Measurements from ENCODE around the gene UGT8. TPM values are rescaled to one million over a fixed set of nuclear protein-coding genes. Genes with fewer than 3 reads are reported as not detected.
"Not testable (repeated sequence)": the region's sequence is repeated elsewhere in the genome, so short reads cannot be mapped to it uniquely, and the experiment has no call there.

The UGT8 gene
- total RNA-seq, 2 donors from 2014 or later, result 4.8 to 10.4 TPM

- Mint-ChIP-seq H3K9me3 (peaks cover 4% of the 10 kb centered on the region), H3K4me3 (no peak overlapping the region), H3K4me1 (no peaks in the 10 kb centered on the region), H3K36me3 (ENCODE audit: low read depth) (no peaks in the 10 kb centered on the region), H3K27me3 (ENCODE audit: insufficient read depth) (no peaks in the 10 kb centered on the region), H3K27ac (no peak overlapping the region)
- Histone ChIP-seq H3K27me3 (ENCODE audit: control insufficient read depth, insufficient read depth, low read length, poor library complexity, severe bottlenecking) (no peaks in the 10 kb centered on the region), H3K4me3 (ENCODE audit: low read length) (no peak overlapping the region), H3K9ac (ENCODE audit: extremely low read depth, low read length, poor library complexity, severe bottlenecking) (no peak overlapping the region), H3K4me1 (ENCODE audit: control insufficient read depth, insufficient read depth, low read length) (no peaks in the 10 kb centered on the region), H3K27ac (ENCODE audit: low read depth, low read length) (no peak overlapping the region), H3K36me3 (ENCODE audit: control insufficient read depth, insufficient read depth, low read length) (no peaks in the 10 kb centered on the region), H3K9me3 (ENCODE audit: control insufficient read depth, low read length) (no peaks in the 10 kb centered on the region)
- TF ChIP-seq CTCF (conservative IDR thresholded peaks at IDR 0.05), result no peak
- no peak for DNase-seq
- 92 to 96% methylated on average over 3 of the region's 6 CpGs for WGBS, 2 experiments (ENCODE audit: insufficient coverage in 1 of 2, insufficient read length in 1 of 2)
These were observed 10.3 kb upstream of the UGT8 start for GRCh38 chr4:114588305-114588704.

GRCh38 chr4:114590360-114590759, 8.2 kb upstream of the UGT8 start:
- not testable (repeated sequence) for H3K9me3 ChIP-seq (ENCODE audit: control insufficient read depth, low read length); H3K9ac ChIP-seq (ENCODE audit: extremely low read depth, low read length, poor library complexity, severe bottlenecking); H3K4me1 ChIP-seq (ENCODE audit: control insufficient read depth, insufficient read depth, low read length); H3K4me1 Mint-ChIP-seq; H3K27ac ChIP-seq (ENCODE audit: low read depth, low read length); H3K4me3 Mint-ChIP-seq; H3K36me3 ChIP-seq (ENCODE audit: control insufficient read depth, insufficient read depth, low read length); H3K27me3 Mint-ChIP-seq (ENCODE audit: insufficient read depth); DNase-seq; H3K4me3 ChIP-seq (ENCODE audit: low read length); H3K27me3 ChIP-seq (ENCODE audit: control insufficient read depth, insufficient read depth, low read length, poor library complexity, severe bottlenecking); H3K36me3 Mint-ChIP-seq (ENCODE audit: low read depth); H3K27ac Mint-ChIP-seq
- 90 to 100% methylated on average over 1 of the region's 1 CpG for WGBS, 2 experiments (ENCODE audit: insufficient coverage in 1 of 2, insufficient read length in 1 of 2)
- H3K9me3 Mint-ChIP-seq, result peaks cover 14% of the 10 kb centered on the region

GRCh38 chr4:114593526-114593925, 5.1 kb upstream of the UGT8 start:
- no peak for DNase-seq
- H3K27me3 ChIP-seq (ENCODE audit: control insufficient read depth, insufficient read depth, low read length, poor library complexity, severe bottlenecking), result peaks cover 7% of the 10 kb centered on the region
- no peak overlapping the region for H3K4me3 ChIP-seq (ENCODE audit: low read length)
- no peak for TF ChIP-seq CTCF (conservative IDR thresholded peaks at IDR 0.05)
- WGBS, 2 experiments (ENCODE audit: insufficient coverage in 1 of 2, insufficient read length in 1 of 2), result 94 to 97% methylated on average over 8 of the region's 8 CpGs
- peaks cover 8% of the 10 kb centered on the region for H3K27me3 Mint-ChIP-seq (ENCODE audit: insufficient read depth)
- peaks cover 21% of the 10 kb centered on the region for H3K9me3 ChIP-seq (ENCODE audit: control insufficient read depth, low read length)
- H3K4me1 Mint-ChIP-seq, result no peaks in the 10 kb centered on the region
- no peaks in the 10 kb centered on the region for H3K36me3 ChIP-seq (ENCODE audit: control insufficient read depth, insufficient read depth, low read length)
- H3K27ac ChIP-seq (ENCODE audit: low read depth, low read length), result no peak overlapping the region
- no peak overlapping the region for H3K27ac Mint-ChIP-seq
- H3K36me3 Mint-ChIP-seq (ENCODE audit: low read depth), result peaks cover 14% of the 10 kb centered on the region
- H3K9ac ChIP-seq (ENCODE audit: extremely low read depth, low read length, poor library complexity, severe bottlenecking), result no peak overlapping the region
- H3K9me3 Mint-ChIP-seq, result peaks cover 23% of the 10 kb centered on the region
- H3K4me1 ChIP-seq (ENCODE audit: control insufficient read depth, insufficient read depth, low read length), result no peaks in the 10 kb centered on the region
- H3K4me3 Mint-ChIP-seq, result no peak overlapping the region

GRCh38 chr4:114595207-114595606, 3.4 kb upstream of the UGT8 start:
- H3K4me3 Mint-ChIP-seq, result no peak overlapping the region
- no peaks in the 10 kb centered on the region for H3K4me1 ChIP-seq (ENCODE audit: control insufficient read depth, insufficient read depth, low read length)
- H3K4me3 ChIP-seq (ENCODE audit: low read length), result no peak overlapping the region
- peaks cover 23% of the 10 kb centered on the region for H3K9me3 Mint-ChIP-seq
- no peaks in the 10 kb centered on the region for H3K36me3 ChIP-seq (ENCODE audit: control insufficient read depth, insufficient read depth, low read length)
- H3K27ac Mint-ChIP-seq, result no peak overlapping the region
- peaks cover 5% of the 10 kb centered on the region for H3K4me1 Mint-ChIP-seq
- no peak overlapping the region for H3K9ac ChIP-seq (ENCODE audit: extremely low read depth, low read length, poor library complexity, severe bottlenecking)
- H3K27ac ChIP-seq (ENCODE audit: low read depth, low read length), result no peak overlapping the region
- 85 to 97% methylated on average over 7 to 11 of the region's 11 CpGs for WGBS, 2 experiments (ENCODE audit: insufficient coverage in 1 of 2, insufficient read length in 1 of 2)
- peaks cover 14% of the 10 kb centered on the region for H3K36me3 Mint-ChIP-seq (ENCODE audit: low read depth)
- TF ChIP-seq CTCF (conservative IDR thresholded peaks at IDR 0.05), result no peak
- no peak for DNase-seq
- H3K9me3 ChIP-seq (ENCODE audit: control insufficient read depth, low read length), result peaks cover 21% of the 10 kb centered on the region
- H3K27me3 ChIP-seq (ENCODE audit: control insufficient read depth, insufficient read depth, low read length, poor library complexity, severe bottlenecking), result peaks cover 18% of the 10 kb centered on the region
- H3K27me3 Mint-ChIP-seq (ENCODE audit: insufficient read depth), result peaks cover 20% of the 10 kb centered on the region

All from endodermal cell (in vitro differentiated cells).